NB4 (cell line): ENCODE results near the gene ABCC4.

Source experiments
- DNase-seq: peaks from one replicate; pipeline ENCODE4 v3.0.0; 2010; ENCODE audit warnings: low read depth
- H3K4me3 ChIP-seq: one replicate; pipeline ENCODE4 v1.5.1; 2011; ENCODE audit warnings: mild to moderate bottlenecking, low read depth, low read length, moderate library complexity
- CTCF ChIP-seq: IDR thresholded peaks from one replicate; pipeline ENCODE4 v1.5.1; 2012; ENCODE audit warnings: low read depth, low read length
- MAX ChIP-seq: IDR thresholded peaks from 2 replicates; pipeline ENCODE4 v1.6.1; 2011; ENCODE audit warnings: low read depth, low read length
- MYC ChIP-seq: IDR thresholded peaks from 2 replicates; pipeline ENCODE4 v1.6.1; 2011; ENCODE audit warnings: low read depth, low read length
- POLR2A ChIP-seq: IDR thresholded peaks from 2 replicates; pipeline ENCODE4 v1.6.1; 2011; ENCODE audit warnings: mild to moderate bottlenecking; ENCODE audit not compliant: insufficient read length; ENCODE audit errors: extremely low read depth

ABCC4 gene

GRCh38 chr13:95323930-95324662 is 22.8 kb upstream of the ABCC4 start:
- TF ChIP-seq POLR2A, result no peak
- TF ChIP-seq MAX, result no peak
- TF ChIP-seq MYC, result no peak
- no peak for TF ChIP-seq CTCF
- H3K4me3 ChIP-seq, result no peak overlapping the region
- DNase-seq, result no peak

- no peak for DNase-seq
- TF ChIP-seq POLR2A, result no peak
- TF ChIP-seq MYC, result no peak
- no peak for TF ChIP-seq MAX
- TF ChIP-seq CTCF, result no peak
- H3K4me3 ChIP-seq, result no peak overlapping the region
Measured at GRCh38 chr13:95319551-95320274, 18.5 kb upstream of the ABCC4 start.

- no peak for DNase-seq
- no peak overlapping the region for H3K4me3 ChIP-seq
- TF ChIP-seq MYC, result no peak
- no peak for TF ChIP-seq POLR2A
- TF ChIP-seq CTCF, result no peak
- no peak for TF ChIP-seq MAX
Measured at GRCh38 chr13:95317039-95317989, 16.1 kb upstream of the ABCC4 start.

- DNase-seq, result no peak
- TF ChIP-seq MYC (no peak), CTCF (no peak), POLR2A (no peak), MAX (no peak)
- H3K4me3 ChIP-seq, result no peak overlapping the region
Measured at GRCh38 chr13:95315752-95316151, 14.5 kb upstream of the ABCC4 start.

GRCh38 chr13:95307507-95307906 is 6.3 kb upstream of the ABCC4 start:
- DNase-seq, result no peak
- no peak for TF ChIP-seq MYC
- no peak for TF ChIP-seq CTCF
- no peak for TF ChIP-seq POLR2A
- no peak for TF ChIP-seq MAX
- no peak overlapping the region for H3K4me3 ChIP-seq
